DMS79 treated with DMSO at 0.1 percent for 48 hours (cell line): ENCODE results near the gene ZNF410.

Source experiments
- DNase-seq: peaks from one replicate; lab custom pipeline; 2025; lab: John Stamatoyannopoulos, UW

Gene ZNF410

GRCh38 chr14:73955674-73956073, 69.0 kb downstream of the ZNF410 start:
- DNase-seq, result no peak

GRCh38 chr14:73958591-73958990, 71.9 kb downstream of the ZNF410 start:
- no peak for DNase-seq

- DNase-seq, result no peak
Measured at GRCh38 chr14:73961192-73961591, 74.5 kb downstream of the ZNF410 start.

- no peak for DNase-seq
Measured at GRCh38 chr14:73965216-73965615, 78.6 kb downstream of the ZNF410 start.

- DNase-seq, result no peak
Measured at GRCh38 chr14:73968885-73969284, 82.2 kb downstream of the ZNF410 start.

GRCh38 chr14:73973497-73973896, 86.8 kb downstream of the ZNF410 start:
- no peak for DNase-seq

GRCh38 chr14:73976125-73976524, 89.5 kb downstream of the ZNF410 start:
- DNase-seq, result no peak

GRCh38 chr14:73977896-73978295, 91.2 kb downstream of the ZNF410 start:
- DNase-seq, result no peak
